GM06990 (cell line): ENCODE data around the gene EMC6.

Experiments
- DNase-seq: peaks from one replicate; pipeline ENCODE4 v3.0.0-alpha.2; 2011; ENCODE audit not compliant: insufficient read length; ENCODE audit errors: extremely low read depth
- H3K27me3 ChIP-seq: replicated peaks from 2 replicates; pipeline ENCODE4 v1.6.0; 2011; ENCODE audit warnings: low read length; ENCODE audit not compliant: control insufficient read depth, insufficient read depth
- H3K36me3 ChIP-seq: 2 replicates; pipeline ENCODE4 v1.5.1; 2011; ENCODE audit warnings: low read length; ENCODE audit not compliant: control insufficient read depth, insufficient read depth
- H3K4me3 ChIP-seq: replicated peaks from 2 replicates; pipeline ENCODE4 v1.5.1; 2011; ENCODE audit warnings: low read depth, mild to moderate bottlenecking, control low read depth, low read length
- TF ChIP-seq, protein P1 (sequence below): IDR thresholded peaks from 2 replicates; pipeline ENCODE4 v1.5.1; 2011; ENCODE audit warnings: low read length, control low read depth, mild to moderate bottlenecking, inconsistent platforms; ENCODE audit not compliant: insufficient read depth, poor library complexity, severe bottlenecking

The EMC6 gene

DNA sequence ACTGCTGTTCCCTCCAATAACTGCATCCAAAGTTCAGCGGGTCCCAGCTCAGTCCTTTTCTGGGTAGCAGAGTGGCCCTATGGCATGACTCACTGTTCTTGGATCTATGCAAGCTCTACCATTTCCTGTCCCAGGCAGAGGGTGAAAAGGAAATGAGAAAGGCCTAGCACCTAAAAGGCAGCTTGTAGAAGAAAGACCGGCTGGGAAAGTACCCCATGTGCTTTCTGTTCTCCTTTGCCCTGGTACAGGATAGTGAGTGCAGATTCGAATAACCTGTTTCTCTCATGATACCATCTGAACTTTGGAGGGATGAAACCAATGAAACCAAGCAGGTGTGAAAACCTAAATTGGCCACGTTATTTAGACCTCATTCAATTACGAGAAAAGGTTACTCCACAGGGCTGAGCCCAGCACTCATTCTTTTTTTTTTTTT lies 42.4 kb downstream of the EMC6 start:
- Histone ChIP-seq H3K36me3 (peaks cover 5% of the 10 kb centered on the region), H3K27me3 (no peaks in the 10 kb centered on the region), H3K4me3 (no peak overlapping the region)
- TF ChIP-seq, protein P1, sequence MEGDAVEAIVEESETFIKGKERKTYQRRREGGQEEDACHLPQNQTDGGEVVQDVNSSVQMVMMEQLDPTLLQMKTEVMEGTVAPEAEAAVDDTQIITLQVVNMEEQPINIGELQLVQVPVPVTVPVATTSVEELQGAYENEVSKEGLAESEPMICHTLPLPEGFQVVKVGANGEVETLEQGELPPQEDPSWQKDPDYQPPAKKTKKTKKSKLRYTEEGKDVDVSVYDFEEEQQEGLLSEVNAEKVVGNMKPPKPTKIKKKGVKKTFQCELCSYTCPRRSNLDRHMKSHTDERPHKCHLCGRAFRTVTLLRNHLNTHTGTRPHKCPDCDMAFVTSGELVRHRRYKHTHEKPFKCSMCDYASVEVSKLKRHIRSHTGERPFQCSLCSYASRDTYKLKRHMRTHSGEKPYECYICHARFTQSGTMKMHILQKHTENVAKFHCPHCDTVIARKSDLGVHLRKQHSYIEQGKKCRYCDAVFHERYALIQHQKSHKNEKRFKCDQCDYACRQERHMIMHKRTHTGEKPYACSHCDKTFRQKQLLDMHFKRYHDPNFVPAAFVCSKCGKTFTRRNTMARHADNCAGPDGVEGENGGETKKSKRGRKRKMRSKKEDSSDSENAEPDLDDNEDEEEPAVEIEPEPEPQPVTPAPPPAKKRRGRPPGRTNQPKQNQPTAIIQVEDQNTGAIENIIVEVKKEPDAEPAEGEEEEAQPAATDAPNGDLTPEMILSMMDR: no peak
- DNase-seq: peak; percentile 88

DNA sequence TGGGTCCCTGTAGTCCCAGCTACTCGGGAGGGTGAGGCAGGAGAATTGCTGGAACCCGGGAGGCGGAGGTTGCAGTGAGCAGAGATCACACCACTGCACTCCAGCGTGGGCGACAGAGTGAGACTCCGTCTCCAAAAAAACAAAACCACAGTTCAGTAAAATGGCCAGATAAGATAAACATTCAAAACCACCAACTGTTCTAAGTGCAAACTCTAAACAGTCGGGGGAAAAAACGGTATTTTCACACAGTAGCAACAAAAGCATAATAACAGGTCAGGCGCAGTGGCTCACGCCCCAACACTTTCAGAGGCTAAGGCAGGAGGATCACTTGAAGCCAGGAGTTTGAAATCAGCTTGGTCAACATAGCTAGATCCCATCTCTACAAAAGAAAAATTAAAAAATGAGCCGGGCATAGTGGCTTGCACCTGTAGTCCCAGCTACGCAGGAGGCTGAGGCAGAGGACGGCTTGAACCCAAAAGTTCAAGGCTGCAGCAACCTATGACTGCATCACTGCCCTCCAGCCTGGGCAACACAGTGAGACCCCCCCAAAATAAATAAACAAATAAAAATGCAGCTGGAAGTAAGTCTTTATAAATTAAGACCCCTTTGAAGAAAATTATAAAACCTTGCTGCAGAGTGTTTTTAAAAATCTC lies 44.3 kb downstream of the EMC6 start:
- TF ChIP-seq, protein P1: no peak

DNA sequence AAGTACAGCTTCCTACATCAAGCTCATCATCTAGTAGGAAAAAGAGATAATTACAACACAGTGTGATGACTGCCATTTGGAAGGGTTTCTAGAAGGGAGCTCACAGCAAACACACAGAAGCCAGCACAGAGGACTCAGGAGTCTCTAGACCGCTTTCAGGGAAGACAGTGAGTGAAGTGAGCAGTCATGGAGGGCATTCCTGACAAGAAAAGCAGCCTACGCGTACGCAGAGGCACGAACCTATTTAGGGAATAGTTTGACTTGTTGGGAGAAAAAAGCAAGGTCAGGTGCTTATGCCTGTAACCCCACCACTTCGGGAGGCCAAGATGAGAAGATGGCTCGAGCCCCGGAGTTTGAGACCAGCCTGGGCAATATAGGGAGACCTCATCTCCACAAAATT lies 46.7 kb downstream of the EMC6 start:
- Histone ChIP-seq H3K27me3 (no peaks in the 10 kb centered on the region), H3K4me3 (no peak overlapping the region), H3K36me3 (peaks cover 9% of the 10 kb centered on the region)
- no peak for DNase-seq
- TF ChIP-seq, protein P1: no peak

More for the DNA sequence above, 44.3 kb downstream of the EMC6 start:
- Histone ChIP-seq H3K4me3 (no peak overlapping the region), H3K36me3 (peaks cover 8% of the 10 kb centered on the region), H3K27me3 (no peaks in the 10 kb centered on the region)
- DNase-seq: no peak

- no peak for DNase-seq
- TF ChIP-seq, protein P1: no peak
- Histone ChIP-seq H3K27me3 (no peaks in the 10 kb centered on the region), H3K36me3 (peaks cover 9% of the 10 kb centered on the region), H3K4me3 (no peak overlapping the region)
Observed at GRCh38 chr17:3718201-3718600, 49.6 kb downstream of the EMC6 start.

DNA sequence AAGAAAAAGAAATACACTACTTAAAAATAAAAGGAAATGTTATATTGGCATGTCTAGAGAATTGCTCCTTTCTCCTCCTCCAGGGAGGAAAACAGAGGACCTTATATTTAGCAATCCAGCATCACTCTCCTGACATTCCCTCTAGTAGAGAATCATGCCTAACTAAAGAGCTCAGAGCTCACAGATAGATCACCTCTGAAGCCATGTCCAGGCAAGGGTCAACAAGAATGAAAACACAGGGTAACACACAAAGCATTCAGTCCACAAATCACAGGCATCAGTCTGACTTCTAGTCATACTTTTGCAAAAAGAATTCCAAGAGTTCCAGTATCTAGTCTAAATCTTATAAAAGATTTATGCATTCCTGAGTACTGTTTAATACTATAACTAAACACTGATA lies 50.7 kb downstream of the EMC6 start:
- no peak overlapping the region for H3K4me3 ChIP-seq
- H3K36me3 ChIP-seq: peaks cover 9% of the 10 kb centered on the region
- no peaks in the 10 kb centered on the region for H3K27me3 ChIP-seq
- TF ChIP-seq, protein P1: no peak
- DNase-seq: no peak
